Spleen (tissue), 7 donors: Measurements from ENCODE around the gene HLA-DPB1.

Source experiments
- POLR2AphosphoS5 ChIP-seq, 3 donors: sonication (generic); formaldehyde crosslinking; IDR thresholded peaks; one replicate each; pipeline ENCODE4 v1.5.1; 2017; ENCODE audit warnings: antibody characterized with exemption in 3 of 3
- TF ChIP-seq, protein P1 (sequence below), 11 experiments: fragments of 200-600 bp in 7 of 11; fragments of 450-650 bp in 4 of 11; sonication (generic) in 4 of 11; IDR thresholded peaks in 8 of 11; conservative IDR thresholded peaks in 3 of 11; 1 replicate in 7 of 11; 2 replicates in 4 of 11; pipeline versions ENCODE4 v1.4.0 to v1.8.0; 2016 to 2021; ENCODE audit warnings: antibody characterized with exemption in 11 of 11, inconsistent platforms in 4 of 11, mild to moderate bottlenecking in 1 of 11
- donor health status: DM: no; HTN: no; CAD: no; lungs with moderate emphysema.
- donor health status: DM: no; HTN: no; CAD: no.
- donor health status: DM: no; HTN: no; CAD: no.

- no peak for TF ChIP-seq POLR2AphosphoS5 (IDR thresholded peaks at IDR 0.05)
- TF ChIP-seq, protein P1, sequence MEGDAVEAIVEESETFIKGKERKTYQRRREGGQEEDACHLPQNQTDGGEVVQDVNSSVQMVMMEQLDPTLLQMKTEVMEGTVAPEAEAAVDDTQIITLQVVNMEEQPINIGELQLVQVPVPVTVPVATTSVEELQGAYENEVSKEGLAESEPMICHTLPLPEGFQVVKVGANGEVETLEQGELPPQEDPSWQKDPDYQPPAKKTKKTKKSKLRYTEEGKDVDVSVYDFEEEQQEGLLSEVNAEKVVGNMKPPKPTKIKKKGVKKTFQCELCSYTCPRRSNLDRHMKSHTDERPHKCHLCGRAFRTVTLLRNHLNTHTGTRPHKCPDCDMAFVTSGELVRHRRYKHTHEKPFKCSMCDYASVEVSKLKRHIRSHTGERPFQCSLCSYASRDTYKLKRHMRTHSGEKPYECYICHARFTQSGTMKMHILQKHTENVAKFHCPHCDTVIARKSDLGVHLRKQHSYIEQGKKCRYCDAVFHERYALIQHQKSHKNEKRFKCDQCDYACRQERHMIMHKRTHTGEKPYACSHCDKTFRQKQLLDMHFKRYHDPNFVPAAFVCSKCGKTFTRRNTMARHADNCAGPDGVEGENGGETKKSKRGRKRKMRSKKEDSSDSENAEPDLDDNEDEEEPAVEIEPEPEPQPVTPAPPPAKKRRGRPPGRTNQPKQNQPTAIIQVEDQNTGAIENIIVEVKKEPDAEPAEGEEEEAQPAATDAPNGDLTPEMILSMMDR (IDR thresholded peaks at IDR 0.05 in 8 of 11, conservative IDR thresholded peaks at IDR 0.05 in 3 of 11) = no peak
These were observed 44.2 kb downstream of the HLA-DPB1 start for GRCh38 chr6:33120001-33120400.
